ENCODE measurements around the gene LYG1. TPM values are rescaled to one million over a fixed set of nuclear protein-coding genes. Genes with fewer than 3 reads are reported as not detected.

The LYG1 gene
- total RNA-seq, 1 donor from 2014 or later, result 2.1 TPM

DNA sequence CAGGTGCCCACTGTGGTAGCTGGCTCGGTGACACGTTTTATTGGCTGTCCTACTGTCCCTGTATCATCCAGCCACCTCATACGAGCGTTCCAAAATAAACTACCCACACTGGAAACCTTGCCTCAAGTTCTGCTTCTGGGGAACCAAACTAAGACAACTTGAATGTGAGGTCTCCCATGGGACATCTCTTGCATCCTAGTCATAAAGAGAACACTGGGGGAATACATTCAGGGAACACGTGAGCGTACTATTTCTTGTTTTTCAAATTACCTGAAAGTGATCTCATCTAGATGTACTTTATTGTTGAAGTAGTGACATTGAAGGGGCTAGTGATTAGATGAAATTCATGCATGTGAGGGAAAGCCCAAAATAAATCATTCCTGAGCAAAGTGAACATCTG lies 60.6 kb downstream of the LYG1 start:
- DNase-seq (ENCODE audit: extremely low spot score, unreplicated experiment), result no peak
- Mint-ChIP-seq H3K4me1 (ENCODE audit: unreplicated experiment) (no peaks in the 10 kb centered on the region), H3K27ac (no peak overlapping the region), H3K4me3 (no peak overlapping the region), H3K9me3 (no peaks in the 10 kb centered on the region), H3K36me3 (no peaks in the 10 kb centered on the region), H3K27me3 (no peaks in the 10 kb centered on the region)
- TF ChIP-seq CTCF (conservative IDR thresholded peaks at IDR 0.05), result no peak

GRCh38 chr2:99238599-99238998 lies 62.4 kb downstream of the LYG1 start:
- Mint-ChIP-seq H3K36me3 (no peaks in the 10 kb centered on the region), H3K4me1 (ENCODE audit: unreplicated experiment) (no peaks in the 10 kb centered on the region), H3K4me3 (no peak overlapping the region), H3K9me3 (peaks cover 6% of the 10 kb centered on the region), H3K27me3 (no peaks in the 10 kb centered on the region), H3K27ac (no peak overlapping the region)
- no peak for TF ChIP-seq CTCF (conservative IDR thresholded peaks at IDR 0.05)
- DNase-seq (ENCODE audit: extremely low spot score, unreplicated experiment), result no peak

Other genes starting within 250 kb of the LYG1 start
- 5.6 and 8.2 TPM in 2 replicates for gene C2orf15, start 159.5 kb downstream of the LYG1 start, total RNA-seq (ENCODE audit: low replicate concordance)
- gene TSGA10, start 146.3 kb downstream of the LYG1 start, total RNA-seq (ENCODE audit: low replicate concordance), result 7.4 and 10.9 TPM in 2 replicates
- gene LIPT1, start 146.2 kb downstream of the LYG1 start, total RNA-seq (ENCODE audit: low replicate concordance), result 5.0 and 5.3 TPM in 2 replicates
- 27.8 and 30.0 TPM in 2 replicates for gene MITD1, start 120.1 kb downstream of the LYG1 start, total RNA-seq (ENCODE audit: low replicate concordance)
- gene MRPL30, start 120.0 kb downstream of the LYG1 start, total RNA-seq (ENCODE audit: low replicate concordance), result 25.1 and 38.4 TPM in 2 replicates
- not detected in 2 replicates for gene LYG2, start 45.5 kb downstream of the LYG1 start, total RNA-seq (ENCODE audit: low replicate concordance)
- 27.6 and 29.1 TPM in 2 replicates for gene TXNDC9, start 35.1 kb upstream of the LYG1 start, total RNA-seq (ENCODE audit: low replicate concordance)
- gene EIF5B, start 36.2 kb upstream of the LYG1 start, total RNA-seq (ENCODE audit: low replicate concordance), result 44.2 and 44.8 TPM in 2 replicates
- gene REV1, start 188.8 kb upstream of the LYG1 start, total RNA-seq (ENCODE audit: low replicate concordance), result 29.0 and 42.6 TPM in 2 replicates